GM23248 (cell line): ENCODE measurements around the gene SLC40A1.

ENCODE experiments used
- EZH2 ChIP-seq: fragments of 200-600 bp; sonication (generic); IDR thresholded peaks from 2 replicates; pipeline ENCODE4 v1.6.1; 2018; ENCODE audit warnings: antibody characterized with exemption, mild to moderate bottlenecking; ENCODE audit not compliant: insufficient read depth, poor library complexity, severe bottlenecking
- EZH2phosphoT487 ChIP-seq: fragments of 200-600 bp; sonication (generic); IDR thresholded peaks from 2 replicates; pipeline ENCODE4 v1.6.1; 2018; ENCODE audit warnings: antibody characterized with exemption, moderate library complexity, mild to moderate bottlenecking, low read depth; ENCODE audit not compliant: insufficient read depth

GRCh38 chr2:189577121-189577520 lies 3.5 kb downstream of the SLC40A1 start:
- no peak for TF ChIP-seq EZH2phosphoT487
- no peak for TF ChIP-seq EZH2
